Heart left ventricle (tissue), 13 donors: ENCODE measurements around the gene MAP4K4.

Experiments
- POLR2A ChIP-seq, 2 donors: fragments of 450-650 bp; IDR thresholded peaks; one replicate each; pipeline ENCODE4 v1.6.1; 2017; ENCODE audit warnings: antibody characterized with exemption in 2 of 2, mild to moderate bottlenecking in 2 of 2, moderate library complexity in 2 of 2
- TF ChIP-seq, protein P1 (sequence below), 12 donors: fragments of 200-600 bp; sonication (generic) in 4 of 12; IDR thresholded peaks; one replicate each; pipeline versions ENCODE4 v1.5.0 to v1.8.0; 2018 to 2022; ENCODE audit warnings: antibody characterized with exemption in 12 of 12, mild to moderate bottlenecking in 5 of 12
- donor health status: ischemic (EF 13 %, LVEDD 7.1; RV severe dilation, severe dysfunction).
- donor health status: DM: no; HTN: yes; CAD: no.
- donor health status: DM: no; HTN: no; CAD: no.
- donor health status: ischemic (EF 25% LVEDD 6.9; RV normal size, moderate dysfunction).
- donor health status: ischemic (EF 25% LVEDD 5.7; RV mildly dilated, moderate dysfunction).
- donor health status: ischemic (EF 35%, LVEDD 5.7; RV mildly dilated, moderate dysfunction).
- donor health status: nonischemic (EF 11% LVEDD 7.7; RV severe dilation, severe dysfunction).
- donor health status: DM: yes; HTN: yes; CAD: no.
- donor health status: PGD.
- donor health status: ischemic (EF 29% LVEDD 5.4; RV normal size, mild dysfunction).
- donor health status: nonischemic (EF 23%, LVEDD 6.1; RV moderate dilation, normal function).

GRCh38 chr2:101895039-101895438, 197.5 kb downstream of the MAP4K4 start:
- TF ChIP-seq, protein P1, sequence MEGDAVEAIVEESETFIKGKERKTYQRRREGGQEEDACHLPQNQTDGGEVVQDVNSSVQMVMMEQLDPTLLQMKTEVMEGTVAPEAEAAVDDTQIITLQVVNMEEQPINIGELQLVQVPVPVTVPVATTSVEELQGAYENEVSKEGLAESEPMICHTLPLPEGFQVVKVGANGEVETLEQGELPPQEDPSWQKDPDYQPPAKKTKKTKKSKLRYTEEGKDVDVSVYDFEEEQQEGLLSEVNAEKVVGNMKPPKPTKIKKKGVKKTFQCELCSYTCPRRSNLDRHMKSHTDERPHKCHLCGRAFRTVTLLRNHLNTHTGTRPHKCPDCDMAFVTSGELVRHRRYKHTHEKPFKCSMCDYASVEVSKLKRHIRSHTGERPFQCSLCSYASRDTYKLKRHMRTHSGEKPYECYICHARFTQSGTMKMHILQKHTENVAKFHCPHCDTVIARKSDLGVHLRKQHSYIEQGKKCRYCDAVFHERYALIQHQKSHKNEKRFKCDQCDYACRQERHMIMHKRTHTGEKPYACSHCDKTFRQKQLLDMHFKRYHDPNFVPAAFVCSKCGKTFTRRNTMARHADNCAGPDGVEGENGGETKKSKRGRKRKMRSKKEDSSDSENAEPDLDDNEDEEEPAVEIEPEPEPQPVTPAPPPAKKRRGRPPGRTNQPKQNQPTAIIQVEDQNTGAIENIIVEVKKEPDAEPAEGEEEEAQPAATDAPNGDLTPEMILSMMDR (IDR thresholded peaks at IDR 0.05) = no peak
- no peak for TF ChIP-seq POLR2A (IDR thresholded peaks at IDR 0.05)
